Hippocampal formation (tissue), 2 donors: ENCODE measurements around the gene ZNF534.
"Not testable (repeated sequence)": the region's sequence is repeated elsewhere in the genome, so short reads cannot be mapped to it uniquely, and the experiment has no call there.

Experiments used
- DNase-seq, 2 donors: peaks; one replicate each; lab custom pipeline; 2025; lab: John Stamatoyannopoulos, UW

Gene ZNF534

DNA sequence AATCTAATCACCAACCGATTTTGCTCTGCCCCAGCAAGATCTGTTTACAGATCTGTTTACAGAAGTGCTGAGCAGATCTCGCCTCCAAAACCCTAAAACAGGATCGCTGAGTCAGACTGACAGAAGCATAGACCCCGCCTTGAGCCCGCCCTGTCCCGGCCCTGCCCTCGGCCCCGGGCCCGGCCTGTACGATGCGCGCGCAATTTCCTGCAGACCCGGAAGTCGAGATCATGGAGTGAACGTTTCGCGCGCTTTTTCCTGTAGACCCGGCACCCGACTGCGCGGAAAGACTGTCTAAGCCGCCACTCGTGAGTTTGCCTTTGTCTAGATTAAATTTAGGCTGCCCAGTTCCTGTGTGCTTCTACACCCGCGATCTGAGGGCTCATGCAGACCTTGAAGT lies at the start of gene ZNF534:
ZNF534 (plus strand) TSS at position 212 of the 400 bp plus-strand sequence. CDS start 2,327 bp downstream, outside the sequence.
- DNase-seq: no peak

DNA sequence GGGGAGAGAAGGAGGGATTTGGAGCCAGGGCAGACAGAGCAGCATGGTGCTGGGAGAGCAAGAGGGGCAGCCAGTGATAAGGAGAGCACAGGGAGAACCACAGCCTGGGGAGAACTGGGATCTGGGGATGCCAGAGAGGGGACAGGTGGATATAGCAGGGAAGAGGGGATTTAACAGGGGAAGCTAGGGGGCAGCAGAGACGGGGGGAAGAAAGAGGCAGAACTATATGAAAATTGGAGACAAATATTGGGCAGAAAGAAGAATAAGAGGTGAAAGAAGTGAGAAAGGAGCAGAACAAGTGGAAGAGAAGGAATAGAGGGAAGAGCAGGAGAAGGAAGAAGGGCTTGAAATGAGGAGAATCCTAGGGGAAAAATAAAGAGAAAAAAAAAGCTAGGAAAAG lies 37.8 kb upstream of the ZNF534 start:
- DNase-seq: no peak

DNA sequence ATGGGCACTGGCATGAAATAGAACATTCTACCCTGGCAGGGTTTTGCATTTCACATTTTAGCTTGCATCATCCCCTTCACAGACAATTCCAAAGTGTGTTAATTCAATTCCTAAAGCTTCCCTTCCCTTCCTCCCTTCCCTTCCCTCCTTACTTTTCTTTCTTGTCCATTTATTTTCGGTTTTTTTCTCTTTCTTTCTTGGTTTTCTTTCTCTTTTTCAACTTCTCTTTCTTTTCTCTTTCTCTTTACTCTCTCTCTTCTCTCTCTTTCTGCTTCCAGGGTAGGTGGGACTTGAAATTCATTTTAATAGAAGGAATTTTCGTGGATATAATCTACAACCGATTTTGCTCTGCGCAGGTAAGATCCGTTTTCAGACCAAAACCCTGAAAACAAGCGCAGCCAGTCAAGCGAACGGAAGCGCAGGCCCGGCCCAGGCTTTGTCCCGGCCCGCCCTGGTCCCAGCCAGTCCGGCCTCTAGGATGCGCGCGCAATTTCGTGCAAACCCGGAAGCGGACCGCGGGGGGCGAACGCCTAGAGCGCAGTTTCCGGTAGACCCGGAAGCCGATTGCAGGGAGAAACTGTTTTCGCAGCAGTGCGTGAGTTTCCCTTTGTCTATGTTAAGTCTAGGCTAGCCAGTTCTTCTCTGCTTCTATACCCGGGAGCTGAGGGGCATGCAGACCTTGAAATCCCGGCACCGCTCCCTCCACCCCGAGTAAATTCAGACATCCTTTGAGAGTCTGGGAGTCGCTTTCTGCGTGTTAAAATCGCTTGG lies 31.5 kb upstream of the ZNF534 start, which contains the start of gene ZNF528:
ZNF528 (plus strand) TSS at position 540 of the 771 bp plus-strand sequence. CDS start 4,165 bp downstream, outside the sequence.
- peak; percentile 84 to 89 for DNase-seq

DNA sequence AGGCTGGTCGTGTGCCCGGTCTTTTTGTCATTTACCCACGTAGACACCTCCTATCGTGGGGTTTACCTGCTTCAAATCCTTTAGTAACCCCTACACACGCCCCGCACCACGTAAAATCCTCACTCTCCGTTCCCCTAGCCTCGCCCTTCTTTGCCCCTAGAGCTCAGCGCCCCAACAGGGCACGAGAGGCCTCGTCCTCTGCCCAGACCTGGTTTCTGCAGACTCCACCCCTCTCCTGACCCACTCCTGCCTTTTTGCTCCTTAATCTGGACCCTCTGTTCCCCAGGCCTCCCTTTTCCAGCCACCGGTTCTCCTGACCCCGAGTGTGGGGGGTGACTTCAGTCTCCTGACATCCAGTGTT lies 30.9 kb upstream of the ZNF534 start:
- DNase-seq: no peak

DNA sequence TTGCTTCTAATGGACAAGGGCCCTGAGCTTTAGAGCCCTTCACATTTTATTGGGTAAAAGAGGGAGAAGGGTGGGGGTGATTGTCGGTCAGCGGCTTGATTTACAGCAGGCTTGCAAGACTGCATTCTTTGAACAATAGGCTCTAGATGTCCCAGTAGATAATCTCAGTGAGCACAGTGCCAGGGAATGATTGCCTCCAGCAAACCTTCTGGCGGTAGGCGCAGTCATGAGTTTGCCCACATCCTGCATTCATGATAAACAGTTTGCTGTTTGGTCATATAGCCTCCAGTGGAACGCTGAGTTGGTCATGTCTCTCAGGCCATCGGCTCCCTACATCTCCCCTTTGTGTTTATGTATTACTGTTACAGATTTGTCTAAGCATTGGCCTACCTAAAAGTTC lies 18.7 kb upstream of the ZNF534 start:
- DNase-seq: no peak

DNA sequence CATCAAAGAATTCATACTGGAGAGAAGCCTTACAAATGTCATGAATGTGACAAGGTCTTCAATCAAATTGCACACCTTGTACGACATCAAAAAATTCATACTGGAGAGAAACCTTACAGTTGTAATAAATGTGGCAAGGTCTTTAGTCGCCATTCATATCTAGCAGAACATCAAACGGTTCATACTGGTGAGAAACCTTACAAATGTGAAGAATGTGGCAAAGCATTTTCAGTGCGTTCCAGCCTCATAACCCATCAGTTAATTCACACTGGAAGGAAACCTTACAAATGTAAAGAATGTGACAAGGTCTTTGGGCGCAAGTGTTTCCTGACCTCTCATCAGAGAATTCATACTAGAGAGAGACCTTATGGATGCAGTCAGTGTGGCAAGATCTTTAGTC lies 13.2 kb upstream of the ZNF534 start:
- no peak for DNase-seq

DNA sequence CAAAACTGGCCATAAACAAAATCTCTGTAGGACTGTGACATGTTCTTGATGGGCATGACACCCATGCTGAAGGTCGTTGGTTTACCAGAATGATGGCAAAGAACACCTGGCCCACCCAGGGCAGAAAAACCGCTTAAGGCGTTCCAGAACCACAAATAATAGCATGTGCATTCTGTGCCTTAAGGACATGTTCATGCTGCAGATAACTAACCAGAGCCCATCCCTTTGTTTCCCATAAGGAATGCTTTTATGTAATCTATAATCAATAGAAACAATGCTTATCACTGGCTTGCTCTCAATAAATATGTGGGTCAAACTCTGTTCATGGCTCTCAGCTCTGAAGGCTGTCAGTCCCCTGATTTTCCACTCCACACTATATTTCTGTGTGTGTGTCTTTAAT lies 13.2 kb downstream of the ZNF534 start:
- no peak for DNase-seq

DNA sequence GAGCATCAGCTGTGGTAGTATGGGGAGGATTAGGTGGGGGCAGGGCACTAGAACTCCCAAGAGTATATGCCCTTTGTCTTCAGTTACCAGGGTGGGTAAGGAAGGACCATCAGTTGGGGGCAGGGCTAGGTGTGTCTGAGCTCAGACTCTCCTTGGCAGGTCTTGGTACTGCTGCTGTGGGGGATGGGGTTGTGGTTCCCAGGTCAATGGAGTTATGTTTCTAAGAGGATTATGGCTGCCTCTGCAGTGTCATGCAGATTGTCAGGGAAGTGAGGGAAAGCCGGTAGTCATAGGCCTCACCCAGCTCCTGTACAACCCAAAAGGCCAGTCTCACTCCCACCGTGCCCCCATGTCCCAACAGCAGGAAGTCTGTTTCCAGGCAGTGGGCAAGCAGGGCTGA lies 15.6 kb downstream of the ZNF534 start:
- DNase-seq: no peak

DNA sequence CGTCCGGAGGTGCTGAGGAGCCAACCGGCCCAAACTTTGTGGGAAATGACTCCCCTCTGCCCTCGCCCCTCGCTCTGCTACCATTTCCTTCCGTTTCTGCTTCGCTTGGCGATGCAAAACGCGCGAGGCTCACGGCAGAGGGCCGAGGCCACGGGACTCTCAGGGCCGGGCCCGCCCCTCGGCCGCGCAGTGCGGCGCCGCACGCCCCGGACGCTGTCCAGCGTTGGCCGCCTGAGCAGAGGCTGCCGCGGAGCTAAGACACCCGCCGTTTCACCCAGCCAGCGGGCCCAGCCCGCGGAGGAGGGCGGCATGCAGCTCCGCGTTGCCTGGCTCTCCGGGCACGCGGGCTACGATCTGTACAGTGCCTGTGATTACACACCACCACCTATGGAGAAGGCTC lies 22.3 kb downstream of the ZNF534 start:
- no peak for DNase-seq

DNA sequence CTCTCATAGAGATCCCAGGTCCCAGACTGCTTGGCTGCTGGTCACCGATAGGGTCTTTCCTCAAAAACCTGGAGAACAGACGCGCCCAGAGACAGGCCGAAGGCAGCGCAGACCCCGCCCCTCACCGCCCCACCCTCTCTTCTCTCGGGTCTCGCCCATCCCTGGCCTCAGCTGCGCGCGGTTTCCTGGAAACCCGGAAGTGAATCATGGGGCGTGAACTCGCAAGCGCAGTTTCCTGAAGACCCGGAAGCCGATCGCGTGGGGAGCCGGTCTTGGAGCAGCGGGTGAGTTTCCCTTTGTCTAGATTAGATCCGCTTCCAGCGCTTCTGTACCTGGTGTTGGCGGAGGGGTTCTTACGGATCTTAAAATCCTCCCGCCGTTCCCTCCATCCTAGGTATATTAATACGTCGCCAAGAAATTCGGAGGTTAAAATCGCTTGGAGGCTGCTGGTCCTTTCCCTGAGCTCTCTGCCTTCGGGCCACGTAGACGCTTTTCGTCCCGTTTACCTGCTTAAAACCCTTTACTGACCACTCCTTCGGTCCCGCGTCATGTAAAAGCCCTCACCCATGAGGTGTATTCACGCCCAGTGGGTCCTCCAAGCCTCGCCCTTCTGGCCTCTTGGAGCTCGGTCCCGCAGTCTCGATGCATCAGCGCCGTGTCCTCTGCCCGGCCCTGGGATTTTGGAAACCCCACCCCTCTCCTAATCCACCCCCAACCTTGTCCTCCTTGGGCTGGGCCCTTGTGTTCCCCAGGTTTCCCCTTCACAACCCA lies 24.6 kb downstream of the ZNF534 start, which contains the start of gene ZNF578:
ZNF578 (plus strand) TSS at position 230 of the 771 bp plus-strand sequence. CDS start 48,293 bp downstream, outside the sequence.
- peak; percentile 1 to 63 for DNase-seq

DNA sequence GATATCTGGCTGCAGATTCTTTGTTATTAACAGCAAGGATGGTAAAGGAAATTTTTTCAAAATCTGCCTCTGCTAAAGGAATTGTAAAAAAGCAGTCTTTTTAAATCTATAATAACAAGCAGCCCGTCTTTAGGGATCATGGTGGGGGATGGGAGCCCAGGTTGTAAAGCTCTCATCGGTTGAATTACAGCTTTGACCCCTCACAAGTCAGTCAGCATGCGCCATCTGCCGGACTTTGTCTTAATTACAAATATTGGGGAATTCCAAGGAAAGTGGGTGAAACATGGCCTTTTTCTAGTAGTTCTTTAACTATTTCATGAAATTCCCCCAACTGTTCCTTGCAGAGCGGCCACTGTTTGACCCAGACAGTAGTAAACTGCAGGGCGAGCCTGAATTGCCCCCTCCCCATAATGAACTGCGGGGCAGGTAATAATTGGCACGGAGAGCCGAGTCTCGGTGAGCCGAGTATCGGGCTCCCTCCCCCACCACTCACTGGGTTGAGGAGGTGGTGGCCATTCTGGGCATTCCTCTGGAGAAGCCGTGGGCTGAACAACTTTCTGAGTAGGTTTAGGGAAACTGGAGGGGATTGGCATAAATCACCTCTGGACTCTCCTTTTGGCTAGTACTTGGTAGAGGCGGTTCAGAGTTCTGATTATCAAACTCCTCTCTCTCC lies 36.0 kb downstream of the ZNF534 start:
- DNase-seq: no peak

DNA sequence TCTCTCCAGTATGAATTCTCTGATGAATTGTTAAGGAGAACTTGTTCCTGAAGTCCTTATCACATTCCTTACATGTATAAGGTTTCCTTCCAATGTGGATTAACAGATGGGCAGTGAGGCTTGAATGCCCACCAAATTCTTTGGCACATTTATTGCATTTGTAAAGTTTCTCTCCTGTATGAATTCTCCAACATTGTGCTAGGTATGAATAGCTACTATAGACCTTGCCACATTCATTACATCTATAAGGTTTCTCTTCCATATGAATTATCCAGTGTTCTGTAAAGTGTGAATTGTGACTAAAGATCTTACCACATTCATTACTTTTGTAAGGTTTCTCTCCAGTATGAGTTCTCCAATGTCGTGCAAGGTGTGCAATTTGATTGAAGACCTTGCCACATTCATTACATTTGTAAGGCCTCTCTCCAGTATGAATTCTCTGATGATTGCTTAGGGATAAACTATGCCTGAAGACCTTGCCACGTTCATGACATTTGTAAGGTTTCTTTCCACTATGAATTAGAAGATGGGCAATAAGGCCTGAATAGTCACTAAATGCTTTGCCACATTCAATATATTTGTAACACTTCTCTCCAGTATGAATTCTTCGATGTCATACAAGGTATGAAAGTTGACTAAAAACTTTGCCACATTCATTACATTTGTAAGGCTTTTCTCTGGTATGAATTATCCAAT lies 44.9 kb downstream of the ZNF534 start:
- no peak for DNase-seq

DNA sequence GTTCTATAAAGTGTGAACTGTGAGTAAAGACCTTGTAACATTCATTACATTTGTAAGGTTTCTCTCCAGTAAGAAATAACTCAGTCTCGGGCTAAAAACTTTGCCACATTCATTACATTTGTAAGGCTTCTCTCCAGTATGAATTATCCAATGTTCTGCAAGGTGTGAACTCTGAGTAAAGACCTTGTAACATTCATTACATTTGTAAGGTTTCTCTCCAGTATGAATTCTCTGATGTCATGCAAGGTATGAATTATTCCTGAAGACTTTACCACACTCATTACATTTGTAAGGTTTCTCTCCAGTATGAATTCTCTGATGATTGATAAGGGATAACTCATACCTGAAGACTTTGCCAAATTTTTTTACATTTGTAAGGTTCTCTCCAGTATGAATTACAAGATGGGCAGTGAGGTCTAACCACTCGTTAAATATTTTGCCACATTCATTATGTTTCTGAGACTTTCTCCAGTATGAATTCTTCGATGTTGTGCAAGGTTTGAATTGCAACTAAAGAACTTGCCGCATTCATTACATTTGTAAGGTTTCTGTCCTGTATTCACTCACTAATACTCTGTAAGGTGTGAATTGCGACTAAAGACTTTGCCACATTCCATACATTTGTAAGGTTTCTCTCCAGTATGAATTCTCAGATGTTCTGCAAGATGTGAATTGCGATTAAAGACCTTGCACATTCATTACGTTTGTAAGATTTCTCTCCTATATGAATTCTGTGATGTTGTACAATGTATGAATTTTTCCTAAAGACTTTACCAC lies 45.6 kb downstream of the ZNF534 start:
- no peak for DNase-seq

DNA sequence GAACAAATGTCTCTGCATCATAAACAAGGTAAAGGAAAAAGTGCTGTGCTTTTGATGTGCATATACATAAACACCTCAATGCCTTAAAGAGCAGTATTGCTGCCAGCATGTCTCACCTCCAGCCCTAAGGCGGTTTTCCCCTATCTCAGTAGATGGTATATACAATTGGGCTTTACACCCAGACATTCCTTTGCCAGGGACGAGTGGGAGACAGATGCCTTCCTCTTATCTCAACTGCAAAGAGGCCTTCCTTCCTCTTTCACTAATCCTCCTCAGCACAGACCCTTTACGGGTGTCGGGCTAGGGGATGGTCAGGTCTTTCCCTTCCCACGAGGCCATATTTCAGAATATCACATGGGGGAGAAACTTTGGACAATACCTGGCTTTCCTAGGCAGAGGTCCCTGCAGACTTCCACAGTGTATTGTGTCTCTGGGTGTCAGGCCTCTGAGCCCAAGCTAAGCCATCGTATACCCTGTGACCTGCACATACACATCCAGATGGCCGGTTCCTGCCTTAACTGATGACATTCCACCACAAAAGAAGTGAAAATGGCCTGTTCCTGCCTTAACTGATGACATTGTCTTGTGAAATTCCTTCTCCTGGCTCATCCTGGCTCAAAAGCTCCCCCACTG lies 55.3 kb downstream of the ZNF534 start:
- not testable (repeated sequence) for DNase-seq

DNA sequence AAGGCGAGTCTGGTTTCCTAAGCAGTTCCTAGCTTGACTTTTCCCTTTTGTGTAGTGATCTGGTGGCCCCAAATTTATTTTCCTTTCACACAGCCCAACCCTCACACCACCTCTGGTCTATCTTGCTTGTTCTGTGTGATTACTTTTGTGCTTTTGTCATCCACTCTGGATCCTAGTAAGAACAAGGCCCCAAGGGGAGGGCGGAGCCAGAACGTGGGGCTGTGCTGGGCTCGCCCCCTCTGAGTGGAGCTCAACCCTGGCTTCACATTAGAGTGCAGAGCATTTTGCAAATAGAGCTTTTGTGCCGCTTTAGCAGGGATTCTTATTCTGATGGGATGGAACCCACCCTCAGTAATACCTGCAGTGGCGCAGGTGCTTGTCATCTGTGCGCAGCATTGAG lies 56.1 kb downstream of the ZNF534 start:
- not testable (repeated sequence) for DNase-seq

DNA sequence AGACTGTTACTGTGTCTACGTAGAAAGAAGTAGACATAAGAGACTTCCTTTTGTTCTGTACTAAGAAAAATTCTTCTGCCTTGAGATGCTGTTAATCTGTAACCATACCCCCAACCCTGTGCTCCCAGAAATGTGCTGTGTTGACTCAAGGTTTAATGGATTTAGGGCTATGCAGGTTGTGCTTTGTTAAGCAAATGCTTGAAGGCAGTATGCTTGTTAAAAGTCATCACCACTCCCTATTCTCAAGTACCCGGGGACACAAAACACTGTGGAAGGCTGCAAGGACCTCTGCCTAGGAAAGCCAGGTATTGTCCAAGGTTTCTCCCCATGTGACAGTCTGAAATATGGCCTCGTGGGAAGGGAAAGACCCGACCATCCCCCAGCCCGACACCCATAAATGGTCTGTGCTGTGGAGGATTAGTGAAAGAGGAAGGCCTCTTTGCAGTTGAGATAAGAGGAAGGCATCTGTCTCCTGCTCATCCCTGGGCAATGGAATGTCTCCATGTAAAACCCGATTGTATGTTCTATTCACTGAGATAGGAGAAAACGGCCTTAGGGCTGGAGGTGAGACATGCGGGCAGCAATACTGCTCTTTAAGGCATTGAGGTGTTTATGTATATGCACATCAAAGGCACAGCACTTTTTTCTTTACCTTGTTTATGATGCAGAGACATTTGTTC lies 56.8 kb downstream of the ZNF534 start:
- not testable (repeated sequence) for DNase-seq

DNA sequence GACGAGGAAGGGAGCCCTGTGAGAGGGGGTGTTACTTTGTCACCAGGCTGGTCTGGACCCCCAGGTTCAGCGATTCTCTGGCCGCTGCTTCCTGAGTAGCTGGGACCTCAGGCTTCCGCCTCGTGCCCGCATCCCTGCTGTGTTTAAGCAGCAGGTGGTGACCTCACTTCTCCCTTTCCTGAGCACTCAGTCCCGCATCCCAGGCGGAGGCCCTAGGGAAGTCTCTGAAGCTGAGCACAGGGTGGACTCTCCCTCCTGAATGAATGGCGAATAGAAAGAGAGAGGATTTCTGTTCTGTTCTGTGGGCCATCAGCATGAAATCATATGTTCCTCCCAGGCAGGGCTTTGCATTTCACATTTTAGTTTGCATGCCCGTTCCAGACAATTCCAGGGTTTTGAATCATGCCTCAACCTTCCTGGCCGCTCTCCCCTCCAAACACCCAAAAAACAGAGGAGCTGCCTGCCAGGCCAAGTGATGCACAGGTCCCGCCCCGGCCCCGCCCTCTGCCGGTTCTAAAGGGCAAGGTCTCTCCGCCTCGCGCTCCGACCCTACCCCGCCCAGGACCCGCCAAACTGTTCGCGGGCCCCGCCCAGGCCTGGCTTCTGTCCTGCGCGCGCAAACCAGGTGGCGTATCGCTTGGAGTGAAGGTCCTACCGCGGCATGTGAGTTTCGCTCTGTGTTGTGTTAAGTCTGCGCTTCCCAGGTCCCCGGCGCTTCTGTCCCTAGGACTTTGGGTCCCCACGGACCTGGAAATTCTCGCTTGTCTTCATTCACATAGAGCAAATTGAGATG lies 63.4 kb downstream of the ZNF534 start:
- DNase-seq: no peak

DNA sequence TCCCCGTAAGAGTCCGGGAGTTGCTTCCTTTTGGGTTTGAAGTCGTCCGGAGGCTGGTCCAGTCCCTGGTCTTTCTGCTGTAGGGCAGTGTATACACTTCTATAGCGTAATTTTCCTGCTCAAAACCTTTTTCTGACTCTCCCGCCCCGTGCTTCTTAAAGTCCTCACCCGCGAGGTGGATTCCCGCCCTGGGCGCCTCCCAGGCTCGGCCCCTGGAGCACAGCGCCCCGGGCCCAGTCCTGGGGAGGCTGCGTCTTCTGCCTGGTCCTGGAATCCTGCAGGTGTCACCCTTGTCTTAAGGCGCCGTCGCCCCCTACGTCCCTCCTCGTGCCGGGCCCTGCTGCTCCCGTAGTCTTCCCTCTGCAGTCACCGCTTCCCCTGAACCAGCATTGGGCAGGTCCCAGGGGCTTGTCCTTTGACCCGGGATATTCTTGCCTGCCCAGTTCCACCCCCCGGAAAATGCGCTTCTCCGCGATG lies 64.1 kb downstream of the ZNF534 start:
- DNase-seq: no peak

DNA sequence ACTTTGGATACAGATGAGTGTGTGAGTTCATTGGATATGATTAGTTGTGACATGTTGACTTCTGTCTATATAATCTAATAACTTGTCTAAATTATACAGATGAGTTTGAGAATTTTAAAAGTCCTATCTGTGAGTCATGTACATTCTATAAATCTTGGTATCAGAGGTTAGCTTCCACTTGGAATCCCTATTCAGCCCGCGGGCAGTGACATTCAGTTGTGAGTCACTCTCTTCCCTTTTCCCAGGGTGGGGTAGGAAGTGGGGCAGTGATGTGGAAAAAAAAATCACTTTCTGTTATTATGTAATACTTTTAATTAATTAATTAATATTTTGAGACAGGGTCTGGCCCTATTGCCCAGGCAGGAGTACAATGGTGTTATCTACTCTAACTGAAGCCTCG lies 65.6 kb downstream of the ZNF534 start:
- no peak for DNase-seq
